Mesenteric fat pad (tissue), 1 donor: ENCODE results near the gene TRPM3. TPM values are rescaled to one million over a fixed set of nuclear protein-coding genes. Genes with fewer than 3 reads are reported as not detected.

ENCODE experiments used
- DNase-seq: peaks from one replicate; pipeline ENCODE4 v3.0.0-alpha.2; 2020; ENCODE audit warnings: low spot score
- total RNA-seq: library from RNA; stranded (reverse); fragmentation: NEBNext Ultra II Directional; extraction: Animal tissue kit (Norgen Biotek cat#: 25700); gene quantifications from one replicate; pipeline ENCODE4 v1.2.1, GENCODE V29; 2021
- donor health status: DM: yes; HTN: yes; CAD: no.

TRPM3 gene
- total RNA-seq, 1 donor from 2014 or later = 0.48 TPM

GRCh38 chr9:70532716-70533115, 588.7 kb downstream of the TRPM3 start:
- DNase-seq = no peak

- no peak for DNase-seq
These were observed 590.1 kb downstream of the TRPM3 start for GRCh38 chr9:70531311-70531710.

DNA sequence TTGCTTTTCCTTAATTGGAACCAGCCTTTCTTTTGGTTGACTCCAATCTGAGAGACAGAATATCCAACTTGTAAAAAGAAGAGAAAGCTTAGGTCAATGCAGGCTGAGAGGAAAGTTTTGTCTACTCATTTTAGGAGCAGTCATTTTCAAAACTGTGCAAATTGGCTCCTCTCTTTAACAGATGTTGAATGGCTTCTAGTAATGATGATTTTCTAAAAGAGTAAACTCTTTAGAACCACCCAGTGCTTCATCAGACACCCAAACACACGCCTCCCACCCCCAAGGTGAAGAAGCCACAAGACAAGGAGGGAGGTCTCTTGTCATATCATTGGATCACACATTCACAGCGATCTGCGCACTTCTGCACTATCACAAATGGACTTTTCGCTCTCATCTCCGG, 590.7 kb downstream of the TRPM3 start:
- DNase-seq = no peak

DNA sequence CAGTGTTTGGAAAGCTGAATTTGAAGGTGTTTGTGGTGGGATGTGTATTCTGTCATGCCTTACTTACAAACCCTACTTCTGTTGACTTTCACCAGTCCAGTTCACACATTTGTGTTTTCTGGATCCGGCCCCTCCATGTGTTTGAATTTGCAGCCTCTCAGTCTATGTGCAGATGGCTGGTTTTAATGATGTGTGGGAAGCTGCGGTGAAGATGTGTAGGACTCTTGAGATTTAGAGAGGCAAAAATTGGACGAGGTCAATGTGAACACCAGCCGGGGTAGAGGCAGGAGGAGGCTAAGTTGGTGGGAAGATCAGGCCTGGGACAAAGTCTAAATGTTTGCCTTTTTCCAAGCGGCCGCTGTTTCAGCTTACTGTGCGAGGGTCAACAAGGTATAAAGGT, 591.6 kb downstream of the TRPM3 start:
- no peak for DNase-seq

DNA sequence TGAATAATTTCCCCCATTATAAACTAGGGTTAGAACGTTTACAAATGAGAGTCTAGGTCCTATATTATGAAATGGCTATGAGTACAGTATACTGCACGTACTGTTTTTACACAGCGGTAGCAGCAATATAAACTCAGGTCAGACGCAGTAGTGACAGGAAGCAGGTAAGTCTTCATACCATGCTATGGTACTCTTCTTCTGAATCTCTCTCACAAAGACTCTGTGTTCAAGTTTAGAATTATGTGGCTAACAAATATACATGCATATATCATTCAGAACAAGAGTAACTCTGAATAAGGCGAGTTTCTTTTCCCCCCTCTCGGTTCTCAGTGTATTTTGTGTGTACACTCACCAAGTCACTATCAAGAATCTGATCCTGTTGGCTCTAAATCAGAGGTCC, 592.0 kb downstream of the TRPM3 start:
- DNase-seq = no peak

DNA sequence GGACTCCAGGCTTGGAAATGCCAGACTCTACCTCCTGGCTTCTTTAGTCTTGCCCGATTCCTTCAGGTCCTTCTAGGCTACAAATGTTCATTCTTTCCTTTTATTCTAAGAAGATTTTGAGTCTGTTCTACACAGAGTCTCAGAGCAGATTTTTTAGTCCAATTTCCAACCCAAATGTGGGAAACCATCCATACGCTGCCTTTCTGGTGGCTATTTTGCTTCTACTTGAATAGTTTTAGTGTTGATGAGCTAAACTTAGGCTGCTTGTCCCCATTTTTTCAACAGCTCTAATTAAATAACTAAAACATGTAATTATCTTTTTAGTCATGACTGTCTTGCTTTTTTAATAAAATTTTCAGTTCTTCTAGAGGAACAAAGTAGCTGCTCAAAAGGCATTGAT, 594.5 kb downstream of the TRPM3 start:
- no peak for DNase-seq

GRCh38 chr9:70525519-70525918, 595.9 kb downstream of the TRPM3 start:
- no peak for DNase-seq

GRCh38 chr9:70519912-70520724, 601.3 kb downstream of the TRPM3 start:
- no peak for DNase-seq

GRCh38 chr9:70517926-70518610, 603.4 kb downstream of the TRPM3 start:
- no peak for DNase-seq

DNA sequence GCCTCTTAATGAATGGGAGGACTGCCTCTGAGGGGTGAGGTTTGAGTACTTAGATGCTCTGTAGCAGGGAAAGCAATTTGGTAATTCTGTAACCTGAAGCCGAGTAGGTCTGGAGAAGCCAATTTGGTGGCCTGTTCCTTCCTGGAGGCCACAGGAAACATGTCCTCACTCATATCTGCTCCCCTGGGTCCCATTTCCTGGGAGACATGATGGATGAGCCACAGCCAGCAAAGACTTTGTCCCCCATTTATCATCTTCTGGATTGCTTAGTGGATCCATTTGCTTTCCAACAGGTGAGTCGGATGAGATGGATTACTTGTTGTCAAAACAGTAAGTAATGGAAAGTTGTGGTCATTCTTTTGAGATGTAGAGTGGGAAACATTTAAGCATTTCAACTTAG, 607.1 kb downstream of the TRPM3 start:
- DNase-seq = no peak

DNA sequence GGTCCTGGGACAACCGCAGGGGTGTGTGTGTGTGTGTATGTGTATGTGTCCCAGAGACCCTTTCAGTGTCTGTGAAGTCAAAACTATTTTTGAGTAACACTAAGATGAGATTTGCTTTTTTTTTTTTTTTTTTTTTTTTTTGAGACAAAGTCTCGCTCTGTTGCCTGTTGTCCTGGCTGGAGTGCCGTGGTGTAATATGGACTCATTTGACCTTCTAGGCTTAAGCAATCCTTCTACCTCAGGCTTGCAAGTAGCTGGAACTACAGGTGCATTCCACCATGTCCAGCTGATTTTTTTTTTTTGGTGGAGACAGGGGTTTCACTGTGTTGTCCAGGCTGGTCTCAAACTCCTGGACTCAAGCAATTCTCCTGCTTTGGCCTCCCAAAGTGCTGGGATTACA, 609.6 kb downstream of the TRPM3 start:
- DNase-seq = no peak

- no peak for DNase-seq
These were observed 611.2 kb downstream of the TRPM3 start for GRCh38 chr9:70510157-70510770.

- DNase-seq = no peak
These were observed 615.3 kb downstream of the TRPM3 start for GRCh38 chr9:70506159-70506558.

DNA sequence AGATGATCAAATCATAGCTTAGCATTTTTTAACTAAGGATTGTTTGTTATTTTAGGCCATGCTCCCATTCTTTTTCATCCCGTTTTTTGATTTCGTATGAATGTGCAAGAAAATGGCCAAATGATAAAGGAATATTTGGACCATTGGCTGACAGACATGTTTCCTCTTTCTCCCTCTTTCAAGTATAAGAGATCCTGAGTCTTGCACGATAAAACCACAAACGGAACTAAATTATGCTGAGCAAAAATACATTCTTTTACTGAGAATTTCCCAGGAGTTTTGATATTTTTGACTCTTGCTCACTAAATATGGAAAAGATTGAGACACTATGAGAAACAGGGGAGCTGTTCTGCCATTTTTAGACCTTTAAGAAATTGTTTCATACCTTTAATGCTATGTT, 616.6 kb downstream of the TRPM3 start:
- DNase-seq = no peak

DNA sequence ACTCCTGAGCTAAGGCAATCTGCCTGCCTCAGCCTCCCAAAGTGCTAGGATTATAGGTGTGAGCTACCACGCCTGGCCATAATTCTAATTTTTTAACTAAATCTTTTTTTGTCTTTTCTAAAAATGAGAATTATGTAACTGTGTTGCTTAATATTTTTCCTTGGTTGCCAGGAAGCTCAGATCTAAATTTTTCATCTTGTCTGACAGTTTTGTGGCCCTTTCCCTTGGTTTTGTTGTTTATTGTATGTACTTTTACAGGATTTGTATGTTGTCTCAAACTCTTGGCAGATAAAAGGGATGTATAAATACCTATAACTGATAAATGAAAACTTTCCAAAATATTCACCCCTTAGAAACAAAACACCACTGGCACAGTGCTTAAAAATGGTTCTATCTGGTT, 618.7 kb downstream of the TRPM3 start:
- no peak for DNase-seq

- no peak for DNase-seq
These were observed 620.6 kb downstream of the TRPM3 start for GRCh38 chr9:70500793-70501192.

DNA sequence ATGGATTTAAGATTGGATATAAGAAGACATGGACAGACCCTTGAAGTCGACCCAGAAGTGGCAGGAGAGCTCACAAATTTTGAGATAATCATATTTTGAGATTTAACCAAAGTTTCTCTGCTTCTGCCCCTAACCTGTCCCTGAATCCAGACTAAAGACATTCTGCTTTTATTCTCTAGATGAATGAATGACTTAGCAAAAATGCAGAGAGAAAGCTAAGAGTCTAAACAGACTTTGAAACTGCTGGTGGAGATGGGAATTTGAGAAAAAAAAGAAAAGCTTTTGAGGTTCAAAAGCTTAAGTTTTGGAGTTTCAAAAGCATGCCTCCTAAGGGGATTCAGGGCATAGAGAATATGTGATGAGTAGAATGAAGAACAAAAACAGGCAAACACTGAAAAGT, 621.8 kb downstream of the TRPM3 start:
- DNase-seq = no peak

GRCh38 chr9:70498866-70499265, 622.6 kb downstream of the TRPM3 start:
- no peak for DNase-seq

DNA sequence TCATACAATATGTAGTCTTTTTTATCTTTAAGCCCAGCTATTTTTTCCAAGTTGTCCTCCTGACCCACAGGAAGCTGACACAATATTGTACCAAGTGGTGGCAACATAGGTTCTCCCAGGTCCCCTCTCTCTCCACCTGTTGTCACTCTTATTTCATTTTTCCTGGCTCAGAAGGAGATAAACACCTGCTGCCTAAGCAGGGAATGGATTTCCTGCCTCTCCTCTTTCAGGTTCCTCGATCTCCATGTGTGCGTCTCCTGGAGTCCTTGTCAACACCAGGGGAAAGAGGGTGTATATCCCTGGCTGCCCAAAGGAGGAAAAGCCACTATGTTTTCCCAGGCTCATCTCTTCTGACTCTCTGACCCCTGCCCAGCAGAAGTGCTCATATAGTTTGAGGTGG, 625.2 kb downstream of the TRPM3 start:
- DNase-seq = no peak

DNA sequence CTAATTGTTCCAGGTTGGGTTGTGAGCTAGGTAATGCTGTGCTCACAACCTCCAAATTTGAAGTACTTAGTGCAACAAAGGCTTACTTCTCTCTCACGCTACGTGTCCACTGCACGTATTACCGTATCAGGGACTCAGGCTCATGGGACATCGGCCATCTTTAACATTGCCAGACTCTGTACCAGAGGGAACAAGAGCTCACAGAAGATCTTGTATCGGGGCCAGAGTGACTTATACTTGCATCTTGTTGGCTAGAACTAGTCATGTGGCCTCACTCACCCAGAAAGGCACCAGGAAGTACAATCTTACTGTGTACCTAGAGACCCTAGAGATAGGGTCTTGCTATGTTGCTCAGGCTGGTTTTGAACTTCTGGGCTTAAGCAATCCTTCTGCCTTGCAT, 625.9 kb downstream of the TRPM3 start:
- no peak for DNase-seq

DNA sequence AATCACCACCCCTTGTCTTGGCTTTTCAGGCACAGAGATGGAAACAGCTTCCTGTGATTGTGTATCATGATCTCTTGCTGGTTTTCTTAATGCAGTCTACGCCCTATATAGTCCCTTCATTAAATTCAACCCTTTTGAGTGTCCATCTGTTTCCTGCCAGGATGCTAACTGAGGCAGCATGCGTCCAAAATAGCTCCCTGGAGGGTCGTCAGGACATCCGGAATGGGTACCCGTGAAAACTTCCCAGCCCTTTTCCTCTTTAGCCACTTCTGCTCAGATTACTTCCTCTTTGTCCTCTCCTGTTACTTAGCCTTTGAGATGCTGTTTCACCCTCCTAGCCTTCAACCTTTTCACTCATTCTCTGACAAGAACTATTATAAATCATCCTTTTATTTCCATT, 627.2 kb downstream of the TRPM3 start:
- DNase-seq = no peak

GRCh38 chr9:70493029-70493428, 628.4 kb downstream of the TRPM3 start:
- no peak for DNase-seq
